ENCODE measurements around the gene PRPSAP1. TPM values are rescaled to one million over a fixed set of nuclear protein-coding genes. Genes with fewer than 3 reads are reported as not detected.

Gene PRPSAP1
- total RNA-seq, 1 experiment from 2014 or later = 99.6 TPM

- H3K4me3 ChIP-seq (ENCODE audit: low read depth in 2 of 2, low read length in 2 of 2) = no peak overlapping the region
- CTCF ChIA-PET = interaction anchor here (0.5 to 3.7 kb wide), 4 partner anchors 21 to 157 kb away, joined by 3 to 63 read pairs (median 4); partner anchors contain the start of gene FOXJ1
- intact Hi-C loops (cut with micrococcal nuclease; ENCODE audit: unreplicated experiment) (loop anchor here (2.0 kb wide), 1 partner anchor 158 kb away; no protein-coding TSS in a partner anchor), in situ Hi-C loops (cut with HindIII; ENCODE audit: low pct_unique_long_range_greater_than_20kb, low sequenced_read_pairs) (no loop called here)
- no peaks in the 10 kb centered on the region for H3K9me3 ChIP-seq (ENCODE audit: control insufficient read depth, insufficient read depth, low read depth, low read length)
- no TSS peak for BruUV-seq (replicated peaks)
- POLR2A ChIA-PET = interaction anchor here (0.6 to 0.7 kb wide), 3 partner anchors 74 to 291 kb away, joined by 3 to 9 read pairs (median 5); no protein-coding TSS in a partner anchor
- DNase-seq (ENCODE audit: low read depth, low spot score) (no peak), ATAC-seq (no peak)
- peaks cover 13% of the 10 kb centered on the region for H3K4me1 ChIP-seq (ENCODE audit: control insufficient read depth, insufficient read depth, low read length)
- H3K27ac ChIP-seq (ENCODE audit: low read length) = no peak overlapping the region
- no peaks in the 10 kb centered on the region for H3K36me3 ChIP-seq (ENCODE audit: control insufficient read depth, insufficient read depth, low read length)
- TF ChIP-seq REST (IDR thresholded peaks at IDR 0.05; ENCODE audit: insufficient read depth in 1 of 2, low read depth in 2 of 2, low read length in 1 of 2) = no peak
- TF ChIP-seq TCF7L2 (IDR thresholded peaks at IDR 0.05; ENCODE audit: low read depth, low read length) = no peak
- TF ChIP-seq SIN3A (IDR thresholded peaks at IDR 0.05; ENCODE audit: borderline replicate concordance, insufficient read depth, low read depth, low read length) = no peak
- TF ChIP-seq CTCF (IDR thresholded peaks at IDR 0.05) = no peak
- no peak for TF ChIP-seq POLR2AphosphoS5 (IDR thresholded peaks at IDR 0.05; ENCODE audit: low read depth, low read length)
- H3K27me3 ChIP-seq (ENCODE audit: control insufficient read depth, insufficient read depth, low read length) = no peaks in the 10 kb centered on the region
Measured at GRCh38 chr17:76278268-76278908, 75.3 kb downstream of the PRPSAP1 start.

GRCh38 chr17:76277300-76278267 lies 76.1 kb downstream of the PRPSAP1 start:
- Histone ChIP-seq H3K9me3 (ENCODE audit: control insufficient read depth, insufficient read depth, low read depth, low read length) (no peaks in the 10 kb centered on the region), H3K27me3 (ENCODE audit: control insufficient read depth, insufficient read depth, low read length) (no peaks in the 10 kb centered on the region), H3K27ac (ENCODE audit: low read length) (no peak overlapping the region), H3K4me1 (ENCODE audit: control insufficient read depth, insufficient read depth, low read length) (peaks cover 13% of the 10 kb centered on the region), H3K4me3 (ENCODE audit: low read depth in 2 of 2, low read length in 2 of 2) (no peak overlapping the region), H3K36me3 (ENCODE audit: control insufficient read depth, insufficient read depth, low read length) (no peaks in the 10 kb centered on the region)
- in situ Hi-C loops (cut with HindIII; ENCODE audit: low pct_unique_long_range_greater_than_20kb, low sequenced_read_pairs) (no loop called here), intact Hi-C loops (cut with micrococcal nuclease; ENCODE audit: unreplicated experiment) (loop anchor here (2.0 kb wide), 1 partner anchor 157 kb away; no protein-coding TSS in a partner anchor)
- no peak for ATAC-seq
- DNase-seq (ENCODE audit: low read depth, low spot score) = no peak
- POLR2A ChIA-PET = interaction anchor here (0.6 kb wide), 1 partner anchor 75 kb away, joined by 9 read pairs; no protein-coding TSS in a partner anchor
- CTCF ChIA-PET = interaction anchor here (0.5 to 3.7 kb wide), 2 partner anchors 136 to 157 kb away, joined by 4 to 63 read pairs; partner anchors contain the start of gene FOXJ1
- no TSS peak for BruUV-seq (replicated peaks)
- TF ChIP-seq TCF7L2 (IDR thresholded peaks at IDR 0.05; ENCODE audit: low read depth, low read length) (no peak), POLR2AphosphoS5 (IDR thresholded peaks at IDR 0.05; ENCODE audit: low read depth, low read length) (no peak)
